Right kidney (tissue), 1 donor: ENCODE results near the gene KIF26B.

Source experiments
- DNase-seq: peaks from one replicate; pipeline ENCODE4 v3.0.0-alpha.2; 2016

KIF26B gene

GRCh38 chr1:245575710-245576109 is 420.9 kb downstream of the KIF26B start:
- DNase-seq = no peak

- no peak for DNase-seq
Measured at GRCh38 chr1:245576323-245576722, 421.5 kb downstream of the KIF26B start.

GRCh38 chr1:245577191-245578157 is 422.7 kb downstream of the KIF26B start:
- DNase-seq = no peak

- no peak for DNase-seq
Measured at GRCh38 chr1:245578308-245578707, 423.5 kb downstream of the KIF26B start.

- DNase-seq = no peak
Measured at GRCh38 chr1:245578771-245579170, 424.0 kb downstream of the KIF26B start.

GRCh38 chr1:245579881-245580280 is 425.1 kb downstream of the KIF26B start:
- no peak for DNase-seq

GRCh38 chr1:245580651-245581050 is 425.9 kb downstream of the KIF26B start:
- DNase-seq = no peak

GRCh38 chr1:245582026-245582425 is 427.2 kb downstream of the KIF26B start:
- DNase-seq = no peak

- DNase-seq = no peak
Measured at GRCh38 chr1:245583081-245583480, 428.3 kb downstream of the KIF26B start.

- DNase-seq = no peak
Measured at GRCh38 chr1:245583575-245584330, 429.0 kb downstream of the KIF26B start.

- no peak for DNase-seq
Measured at GRCh38 chr1:245585252-245585959, 430.6 kb downstream of the KIF26B start.

- DNase-seq = no peak
Measured at GRCh38 chr1:245587435-245588115, 432.8 kb downstream of the KIF26B start.

- no peak for DNase-seq
Measured at GRCh38 chr1:245588116-245588639, 433.4 kb downstream of the KIF26B start.

GRCh38 chr1:245589316-245589715 is 434.5 kb downstream of the KIF26B start:
- DNase-seq = no peak

GRCh38 chr1:245589906-245590305 is 435.1 kb downstream of the KIF26B start:
- no peak for DNase-seq

GRCh38 chr1:245590726-245591125 is 435.9 kb downstream of the KIF26B start:
- no peak for DNase-seq

- DNase-seq = no peak
Measured at GRCh38 chr1:245591346-245592188, 436.8 kb downstream of the KIF26B start.

GRCh38 chr1:245592189-245592460 is 437.3 kb downstream of the KIF26B start:
- DNase-seq = no peak

- no peak for DNase-seq
Measured at GRCh38 chr1:245598524-245599305, 443.9 kb downstream of the KIF26B start.
